SK-N-MC (cell line): Measurements from ENCODE around the gene NES.

Source experiments
- EZH2 ChIP-seq: fragments of 200-600 bp; sonication (generic); IDR thresholded peaks from one replicate; pipeline ENCODE4 v1.6.1; 2017; ENCODE audit warnings: antibody characterized with exemption
- FOXP2 ChIP-seq: optimal IDR thresholded peaks from 2 replicates; pipeline ENCODE3; 2011; ENCODE audit warnings: mild to moderate bottlenecking, moderate library complexity; ENCODE audit not compliant: insufficient read depth; ENCODE audit errors: extremely low read length, control extremely low read depth
- POLR2AphosphoS5 ChIP-seq: IDR thresholded peaks from 2 replicates; pipeline ENCODE4 v1.6.1; 2012; ENCODE audit warnings: mild to moderate bottlenecking, low read depth, low read length, borderline replicate concordance

- TF ChIP-seq POLR2AphosphoS5 (no peak), EZH2 (no peak), FOXP2 (no peak)
Measured at GRCh38 chr1:156668801-156669637, 8.2 kb downstream of the NES start.
